Forelimb muscle (tissue), 1 donor: ENCODE data around the gene SPATA21. TPM values are rescaled to one million over a fixed set of nuclear protein-coding genes. Genes with fewer than 3 reads are reported as not detected.
"Not testable (repeated sequence)": the region's sequence is repeated elsewhere in the genome, so short reads cannot be mapped to it uniquely, and the experiment has no call there.

Source experiments
- DNase-seq: peaks from one replicate; pipeline ENCODE4 v3.0.0-alpha.2; 2013; ENCODE audit warnings: low read depth
- polyA plus RNA-seq: library from polyadenylated mRNA; unstranded; fragments of 120-200 nt; gene quantifications from one replicate; pipeline ENCODE4 v1.2.1, GENCODE V29; 2013; ENCODE audit not compliant: insufficient read length

SPATA21 gene
- polyA plus RNA-seq, 1 donor: not detected

GRCh38 chr1:16383888-16384287 is 53.3 kb downstream of the SPATA21 start:
- no peak for DNase-seq

GRCh38 chr1:16380868-16381267 is 56.4 kb downstream of the SPATA21 start:
- no peak for DNase-seq

GRCh38 chr1:16378443-16378842 is 58.8 kb downstream of the SPATA21 start:
- DNase-seq: no peak

- no peak for DNase-seq
Observed at GRCh38 chr1:16376971-16377370, 60.3 kb downstream of the SPATA21 start.

- no peak for DNase-seq
Observed at GRCh38 chr1:16375521-16376340, 61.5 kb downstream of the SPATA21 start.

- no peak for DNase-seq
Observed at GRCh38 chr1:16374266-16374665, 63.0 kb downstream of the SPATA21 start.

- no peak for DNase-seq
Observed at GRCh38 chr1:16372535-16373285, 64.5 kb downstream of the SPATA21 start.

- DNase-seq: no peak
Observed at GRCh38 chr1:16371725-16372124, 65.5 kb downstream of the SPATA21 start.

- DNase-seq: no peak
Observed at GRCh38 chr1:16369821-16370220, 67.4 kb downstream of the SPATA21 start.

- no peak for DNase-seq
Observed at GRCh38 chr1:16367968-16368890, 69.0 kb downstream of the SPATA21 start.

GRCh38 chr1:16367258-16367967 is 69.8 kb downstream of the SPATA21 start:
- DNase-seq: no peak

- DNase-seq: peak; percentile 97
Observed at GRCh38 chr1:16366722-16367257, 70.4 kb downstream of the SPATA21 start, which contains the start of gene SZRD1. SZRD1 (plus strand) TSS chr1:16367242; CDS start chr1:16367258, 16 bp downstream.

GRCh38 chr1:16365146-16365498 is 72.1 kb downstream of the SPATA21 start:
- DNase-seq: not testable (repeated sequence)

GRCh38 chr1:16356867-16357266 is 80.4 kb downstream of the SPATA21 start:
- DNase-seq: no peak

GRCh38 chr1:16354619-16355018 is 82.6 kb downstream of the SPATA21 start:
- no peak for DNase-seq

GRCh38 chr1:16352842-16353535 is 84.2 kb downstream of the SPATA21 start:
- DNase-seq: no peak

GRCh38 chr1:16351994-16352841 is 85.0 kb downstream of the SPATA21 start, which contains the start of gene FBXO42:
FBXO42 (minus strand) TSS chr1:16352480; CDS start chr1:16315418, 37,062 bp downstream.
- DNase-seq: peak; percentile 92

- DNase-seq: no peak
Observed at GRCh38 chr1:16351456-16351993, 85.7 kb downstream of the SPATA21 start.

GRCh38 chr1:16349847-16350406 is 87.3 kb downstream of the SPATA21 start:
- no peak for DNase-seq
